ENCODE data around the gene TPK1. TPM values are rescaled to one million over a fixed set of nuclear protein-coding genes. Genes with fewer than 3 reads are reported as not detected.
"Not testable (repeated sequence)": the region's sequence is repeated elsewhere in the genome, so short reads cannot be mapped to it uniquely, and the experiment has no call there.

Gene TPK1
- total RNA-seq, 1 donor from 2014 or later, result 2.2 TPM

- Histone ChIP-seq H3K36me3 (ENCODE audit: insufficient read depth, low read length) (no peaks in the 10 kb centered on the region), H3K4me2 (ENCODE audit: low read length) (no peak overlapping the region), H3K9ac (ENCODE audit: low read length) (no peak overlapping the region), H3K9me3 (ENCODE audit: insufficient read depth, low read depth, low read length) (no peaks in the 10 kb centered on the region), H3K27ac (ENCODE audit: low read depth, low read length) (no peak overlapping the region), H4K20me1 (ENCODE audit: insufficient read depth, low read length) (no peaks in the 10 kb centered on the region), H3K4me3 (ENCODE audit: insufficient read depth, low read depth, low read length) (no peak overlapping the region), H3K27me3 (ENCODE audit: insufficient read depth, low read length) (no peaks in the 10 kb centered on the region), H3K79me2 (ENCODE audit: insufficient read depth, low read length) (no peaks in the 10 kb centered on the region), H2AFZ (ENCODE audit: low read depth, low read length) (no peak overlapping the region), H3K4me1 (ENCODE audit: insufficient read depth, low read length) (no peaks in the 10 kb centered on the region)
- no peak for TF ChIP-seq CTCF (IDR thresholded peaks at IDR 0.05; ENCODE audit: insufficient read depth, low read depth, low read length)
- no peak for TF ChIP-seq EZH2 (IDR thresholded peaks at IDR 0.05; ENCODE audit: insufficient read depth, low read length)
- H3K36me3 Mint-ChIP-seq (ENCODE audit: low read depth, unreplicated experiment), result no peaks in the 10 kb centered on the region
- no peaks in the 10 kb centered on the region for H3K27me3 Mint-ChIP-seq (ENCODE audit: low read depth, unreplicated experiment)
- H3K27ac Mint-ChIP-seq (ENCODE audit: unreplicated experiment), result no peak overlapping the region
- no peaks in the 10 kb centered on the region for H3K4me1 Mint-ChIP-seq (ENCODE audit: low read depth, unreplicated experiment)
- DNase-seq (ENCODE audit: low read depth) (no peak), FAIRE-seq (no peak)
- no peaks in the 10 kb centered on the region for H3K9me3 Mint-ChIP-seq (ENCODE audit: unreplicated experiment)
- no peak overlapping the region for H3K4me3 Mint-ChIP-seq (ENCODE audit: unreplicated experiment)
These were observed 256.2 kb downstream of the TPK1 start for GRCh38 chr7:144579687-144580086.

GRCh38 chr7:144575456-144575855 lies 260.4 kb downstream of the TPK1 start:
- Histone ChIP-seq H3K27me3 (ENCODE audit: insufficient read depth, low read length) (no peaks in the 10 kb centered on the region), H4K20me1 (ENCODE audit: insufficient read depth, low read length) (no peaks in the 10 kb centered on the region), H3K27ac (ENCODE audit: low read depth, low read length) (no peak overlapping the region), H3K79me2 (ENCODE audit: insufficient read depth, low read length) (no peaks in the 10 kb centered on the region), H3K4me2 (ENCODE audit: low read length) (no peak overlapping the region), H3K4me1 (ENCODE audit: insufficient read depth, low read length) (no peaks in the 10 kb centered on the region), H3K9me3 (ENCODE audit: insufficient read depth, low read depth, low read length) (no peaks in the 10 kb centered on the region), H3K36me3 (ENCODE audit: insufficient read depth, low read length) (no peaks in the 10 kb centered on the region), H3K4me3 (ENCODE audit: insufficient read depth, low read depth, low read length) (no peak overlapping the region), H3K9ac (ENCODE audit: low read length) (no peak overlapping the region), H2AFZ (ENCODE audit: low read depth, low read length) (no peak overlapping the region)
- H3K9me3 Mint-ChIP-seq (ENCODE audit: unreplicated experiment), result no peaks in the 10 kb centered on the region
- H3K27me3 Mint-ChIP-seq (ENCODE audit: low read depth, unreplicated experiment), result no peaks in the 10 kb centered on the region
- H3K4me3 Mint-ChIP-seq (ENCODE audit: unreplicated experiment), result no peak overlapping the region
- no peak for DNase-seq (ENCODE audit: low read depth)
- TF ChIP-seq EZH2 (IDR thresholded peaks at IDR 0.05; ENCODE audit: insufficient read depth, low read length), result no peak
- no peak for TF ChIP-seq CTCF (IDR thresholded peaks at IDR 0.05; ENCODE audit: insufficient read depth, low read depth, low read length)
- no peak for FAIRE-seq
- H3K27ac Mint-ChIP-seq (ENCODE audit: unreplicated experiment), result no peak overlapping the region
- no peaks in the 10 kb centered on the region for H3K36me3 Mint-ChIP-seq (ENCODE audit: low read depth, unreplicated experiment)
- no peaks in the 10 kb centered on the region for H3K4me1 Mint-ChIP-seq (ENCODE audit: low read depth, unreplicated experiment)

DNA sequence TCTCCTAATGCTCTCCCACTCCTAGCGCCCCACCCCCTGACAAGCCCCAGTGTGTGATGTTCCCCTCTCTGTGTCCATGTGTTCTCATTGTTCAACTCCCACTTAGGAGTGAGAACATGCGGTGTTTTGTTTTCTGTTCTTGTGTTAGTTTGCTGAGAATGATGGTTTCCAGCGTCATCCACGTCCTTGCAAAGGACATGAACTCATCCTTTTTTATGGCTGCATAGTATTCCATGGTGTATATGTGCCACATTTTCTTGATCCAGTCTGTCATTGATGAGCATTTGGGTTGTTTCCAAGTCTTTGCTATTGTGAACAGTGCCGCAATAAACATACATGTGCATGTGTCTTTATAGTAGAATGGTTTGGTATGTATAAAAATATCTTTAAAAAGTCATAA lies 261.1 kb downstream of the TPK1 start:
- H3K4me1 ChIP-seq (ENCODE audit: insufficient read depth, low read length); H3K36me3 Mint-ChIP-seq (ENCODE audit: low read depth, unreplicated experiment); H3K27ac Mint-ChIP-seq (ENCODE audit: unreplicated experiment); H3K36me3 ChIP-seq (ENCODE audit: insufficient read depth, low read length); H3K9ac ChIP-seq (ENCODE audit: low read length); H3K79me2 ChIP-seq (ENCODE audit: insufficient read depth, low read length); H3K27me3 ChIP-seq (ENCODE audit: insufficient read depth, low read length); H3K4me3 Mint-ChIP-seq (ENCODE audit: unreplicated experiment); H3K4me3 ChIP-seq (ENCODE audit: insufficient read depth, low read depth, low read length); H3K27ac ChIP-seq (ENCODE audit: low read depth, low read length); H4K20me1 ChIP-seq (ENCODE audit: insufficient read depth, low read length); DNase-seq (ENCODE audit: low read depth); H3K4me1 Mint-ChIP-seq (ENCODE audit: low read depth, unreplicated experiment); H3K9me3 ChIP-seq (ENCODE audit: insufficient read depth, low read depth, low read length); H3K9me3 Mint-ChIP-seq (ENCODE audit: unreplicated experiment); H2AFZ ChIP-seq (ENCODE audit: low read depth, low read length); H3K27me3 Mint-ChIP-seq (ENCODE audit: low read depth, unreplicated experiment); H3K4me2 ChIP-seq (ENCODE audit: low read length); FAIRE-seq: not testable (repeated sequence)

All from astrocyte (in vitro differentiated cells and primary cell).